ENCODE data around the gene TSPAN18. TPM values are rescaled to one million over a fixed set of nuclear protein-coding genes. Genes with fewer than 3 reads are reported as not detected.

Gene TSPAN18
- total RNA-seq, 1 donor from 2014 or later = 46.4 TPM

- intact Hi-C loops (cut with DNase I) = loop anchor here (10.0 kb wide), 1 partner anchor 361 kb away; no protein-coding TSS in a partner anchor
- peaks cover 4% of the 10 kb centered on the region for H3K4me1 ChIP-seq
- H3K9me3 ChIP-seq = no peaks in the 10 kb centered on the region
- H3K27ac ChIP-seq = no peak overlapping the region
- no peak for DNase-seq
- H3K27me3 ChIP-seq = no peaks in the 10 kb centered on the region
- ATAC-seq = no peak
- TF ChIP-seq CTCF (IDR thresholded peaks at IDR 0.05) = no peak
- no peaks in the 10 kb centered on the region for H3K36me3 ChIP-seq
- H3K4me3 ChIP-seq = no peak overlapping the region
These were observed 188.9 kb downstream of the TSPAN18 start for GRCh38 chr11:44915621-44916020.

GRCh38 chr11:44916331-44916730, 189.6 kb downstream of the TSPAN18 start:
- intact Hi-C loops (cut with DNase I) = loop anchor here (10.0 kb wide), 1 partner anchor 362 kb away; no protein-coding TSS in a partner anchor
- no peak overlapping the region for H3K27ac ChIP-seq
- no peak for DNase-seq
- peaks cover 4% of the 10 kb centered on the region for H3K4me1 ChIP-seq
- ATAC-seq = no peak
- H3K4me3 ChIP-seq = no peak overlapping the region
- H3K9me3 ChIP-seq = no peaks in the 10 kb centered on the region
- no peak for TF ChIP-seq CTCF (IDR thresholded peaks at IDR 0.05)
- no peaks in the 10 kb centered on the region for H3K36me3 ChIP-seq
- H3K27me3 ChIP-seq = no peaks in the 10 kb centered on the region

GRCh38 chr11:44916801-44917385, 190.1 kb downstream of the TSPAN18 start:
- ATAC-seq = no peak
- no peak for DNase-seq
- no peak for TF ChIP-seq CTCF (IDR thresholded peaks at IDR 0.05)
- intact Hi-C loops (cut with DNase I) = loop anchor here (10.0 kb wide), 1 partner anchor 362 kb away; no protein-coding TSS in a partner anchor
- Histone ChIP-seq H3K9me3 (no peaks in the 10 kb centered on the region), H3K4me1 (no peaks in the 10 kb centered on the region), H3K27ac (no peak overlapping the region), H3K4me3 (no peak overlapping the region), H3K27me3 (no peaks in the 10 kb centered on the region), H3K36me3 (no peaks in the 10 kb centered on the region)

GRCh38 chr11:44917741-44918140, 191.0 kb downstream of the TSPAN18 start:
- H3K4me3 ChIP-seq = no peak overlapping the region
- no peak for TF ChIP-seq CTCF (IDR thresholded peaks at IDR 0.05)
- H3K4me1 ChIP-seq = no peaks in the 10 kb centered on the region
- ATAC-seq (no peak), DNase-seq (no peak)
- H3K36me3 ChIP-seq = no peaks in the 10 kb centered on the region
- no peaks in the 10 kb centered on the region for H3K9me3 ChIP-seq
- intact Hi-C loops (cut with DNase I) = loop anchor here (10.0 kb wide), 1 partner anchor 363 kb away; no protein-coding TSS in a partner anchor
- H3K27me3 ChIP-seq = no peaks in the 10 kb centered on the region
- H3K27ac ChIP-seq = no peak overlapping the region

GRCh38 chr11:44920451-44920850, 193.7 kb downstream of the TSPAN18 start:
- Histone ChIP-seq H3K4me3 (no peak overlapping the region), H3K9me3 (no peaks in the 10 kb centered on the region), H3K36me3 (no peaks in the 10 kb centered on the region), H3K27ac (no peak overlapping the region), H3K4me1 (no peaks in the 10 kb centered on the region), H3K27me3 (no peaks in the 10 kb centered on the region)
- no peak for TF ChIP-seq CTCF (IDR thresholded peaks at IDR 0.05)
- intact Hi-C loops (cut with DNase I) = no loop called here
- DNase-seq (no peak), ATAC-seq (no peak)
